Loucy (cell line): ENCODE measurements around the gene GRIP1.

ENCODE experiments used
- H2AFZ ChIP-seq: fragments of 200-600 bp; sonication (generic); 2 replicates; pipeline ENCODE4 v1.6.0; 2016; ENCODE audit warnings: antibody characterized with exemption, mild to moderate bottlenecking, low read length, moderate library complexity
- H3F3A ChIP-seq: fragments of 200-600 bp; 2 replicates; pipeline ENCODE4 v1.6.0; 2016; ENCODE audit warnings: antibody characterized with exemption, low read depth, mild to moderate bottlenecking
- H3K27me3 ChIP-seq: fragments of 200-600 bp; sonication (generic); 2 replicates; pipeline ENCODE4 v1.6.1; 2014; ENCODE audit warnings: low read length, mild to moderate bottlenecking; ENCODE audit not compliant: insufficient read depth, poor library complexity, severe bottlenecking
- H3K36me3 ChIP-seq: fragments of 200-600 bp; sonication (generic); 2 replicates; pipeline ENCODE4 v1.6.1; 2016; ENCODE audit warnings: low read length; ENCODE audit not compliant: insufficient read depth
- H3K4me1 ChIP-seq: fragments of 200-600 bp; sonication (generic); 2 replicates; pipeline ENCODE4 v1.5.1; 2014; ENCODE audit warnings: low read length, mild to moderate bottlenecking; ENCODE audit not compliant: insufficient read depth, poor library complexity, severe bottlenecking
- H3K4me2 ChIP-seq: fragments of 200-600 bp; sonication (generic); 2 replicates; pipeline ENCODE4 v1.6.0; 2014; ENCODE audit warnings: antibody characterized with exemption, low read length, low read depth, mild to moderate bottlenecking; ENCODE audit not compliant: poor library complexity, severe bottlenecking
- H3K4me3 ChIP-seq: fragments of 200-600 bp; sonication (generic); 2 replicates; pipeline ENCODE4 v1.5.1; 2014; ENCODE audit warnings: low read length, mild to moderate bottlenecking, mixed read lengths; ENCODE audit not compliant: poor library complexity, severe bottlenecking
- H3K79me2 ChIP-seq: fragments of 200-600 bp; sonication (generic); 2 replicates; pipeline ENCODE4 v1.6.1; 2014; ENCODE audit warnings: low read length; ENCODE audit not compliant: insufficient read depth
- H3K9ac ChIP-seq: fragments of 200-600 bp; sonication (generic); 2 replicates; pipeline ENCODE4 v1.6.0; 2014; ENCODE audit warnings: mild to moderate bottlenecking, low read depth, low read length, moderate library complexity; ENCODE audit not compliant: poor library complexity, severe bottlenecking
- H3K9me2 ChIP-seq: fragments of 200-600 bp; sonication (generic); replicated peaks from 2 replicates; pipeline ENCODE4 v1.6.1; 2016; ENCODE audit warnings: low read depth, low read length, mixed read lengths
- H3K9me3 ChIP-seq: fragments of 200-600 bp; sonication (generic); 2 replicates; pipeline ENCODE4 v1.6.1; 2014; ENCODE audit warnings: mild to moderate bottlenecking, antibody characterized with exemption, low read length, low read depth; ENCODE audit not compliant: insufficient read depth
- H4K20me1 ChIP-seq: fragments of 200-600 bp; sonication (generic); 2 replicates; pipeline ENCODE4 v1.6.0; 2014; ENCODE audit warnings: antibody characterized with exemption, low read length, mild to moderate bottlenecking; ENCODE audit not compliant: insufficient read depth, poor library complexity, severe bottlenecking
- CTCF ChIP-seq: fragments of 200-600 bp; sonication (generic); conservative IDR thresholded peaks from 2 replicates; pipeline ENCODE4 v1.5.1; 2014; ENCODE audit warnings: mild to moderate bottlenecking, antibody characterized with exemption, low read length
- EZH2phosphoT487 ChIP-seq: fragments of 200-600 bp; IDR thresholded peaks from 2 replicates; pipeline ENCODE4 v1.6.1; 2018; ENCODE audit warnings: antibody characterized with exemption, mild to moderate bottlenecking, moderate library complexity, borderline replicate concordance

The GRIP1 gene

GRCh38 chr12:66587912-66588311 lies 91.0 kb downstream of the GRIP1 start:
- Histone ChIP-seq H3K27me3 (no peaks in the 10 kb centered on the region), H3K36me3 (no peaks in the 10 kb centered on the region), H3F3A (no peaks in the 10 kb centered on the region), H2AFZ (no peak overlapping the region), H3K9me3 (no peaks in the 10 kb centered on the region), H4K20me1 (no peaks in the 10 kb centered on the region), H3K9me2 (no peaks in the 10 kb centered on the region), H3K4me1 (peaks cover 11% of the 10 kb centered on the region), H3K79me2 (no peaks in the 10 kb centered on the region), H3K4me2 (peak overlapping the region; percentile 23), H3K4me3 (peak overlapping the region; percentile 2), H3K9ac (no peak overlapping the region)
- TF ChIP-seq CTCF (no peak), EZH2phosphoT487 (no peak)

GRCh38 chr12:66584673-66585072 lies 94.2 kb downstream of the GRIP1 start:
- no peak for TF ChIP-seq EZH2phosphoT487
- TF ChIP-seq CTCF: no peak
- H3K36me3 ChIP-seq: no peaks in the 10 kb centered on the region
- H3K79me2 ChIP-seq: no peaks in the 10 kb centered on the region
- H3K9ac ChIP-seq: no peak overlapping the region
- H3K27me3 ChIP-seq: no peaks in the 10 kb centered on the region
- no peaks in the 10 kb centered on the region for H3K9me3 ChIP-seq
- no peak overlapping the region for H3K4me3 ChIP-seq
- H2AFZ ChIP-seq: no peak overlapping the region
- no peaks in the 10 kb centered on the region for H4K20me1 ChIP-seq
- H3K4me1 ChIP-seq: peaks cover 11% of the 10 kb centered on the region
- no peaks in the 10 kb centered on the region for H3F3A ChIP-seq
- no peaks in the 10 kb centered on the region for H3K9me2 ChIP-seq
- no peak overlapping the region for H3K4me2 ChIP-seq

GRCh38 chr12:66573605-66574004 lies 105.3 kb downstream of the GRIP1 start:
- Histone ChIP-seq H3K79me2 (no peaks in the 10 kb centered on the region), H3K9me2 (0 out of 2 replicates have a peak, but pooled peaks cover 3% of the 10 kb centered on the region), H3K36me3 (no peaks in the 10 kb centered on the region), H3F3A (no peaks in the 10 kb centered on the region), H3K4me3 (no peak overlapping the region), H3K4me2 (no peak overlapping the region), H3K4me1 (no peaks in the 10 kb centered on the region), H3K27me3 (no peaks in the 10 kb centered on the region), H3K9ac (no peak overlapping the region), H2AFZ (no peak overlapping the region), H4K20me1 (no peaks in the 10 kb centered on the region), H3K9me3 (no peaks in the 10 kb centered on the region)
- no peak for TF ChIP-seq CTCF
